Parathyroid adenoma (tissue), 2 donors: ENCODE measurements around the gene TMEM201.
"Not testable (repeated sequence)": the region's sequence is repeated elsewhere in the genome, so short reads cannot be mapped to it uniquely, and the experiment has no call there.

ENCODE experiments used
- H2AFZ ChIP-seq: fragments of 300-600 bp; sonication (generic); one replicate; pipeline ENCODE4 v1.7.0; 2017; ENCODE audit warnings: antibody characterized with exemption, mild to moderate bottlenecking
- H3K27ac ChIP-seq: fragments of 300-600 bp; sonication (generic); one replicate; pipeline ENCODE4 v1.7.0; 2017
- H3K27me3 ChIP-seq: fragments of 300-600 bp; sonication (generic); one replicate; pipeline ENCODE4 v1.7.0; 2017; ENCODE audit warnings: low read length; ENCODE audit not compliant: control insufficient read depth, insufficient read depth
- H3K36me3 ChIP-seq: fragments of 300-600 bp; sonication (generic); one replicate; pipeline ENCODE4 v1.7.0; 2017; ENCODE audit warnings: low read length; ENCODE audit not compliant: control insufficient read depth, insufficient read depth
- H3K4me1 ChIP-seq: fragments of 300-600 bp; sonication (generic); one replicate; pipeline ENCODE4 v1.7.0; 2017; ENCODE audit warnings: control low read depth
- H3K4me2 ChIP-seq: fragments of 300-600 bp; sonication (generic); one replicate; pipeline ENCODE4 v1.7.0; 2017; ENCODE audit warnings: low read length
- H3K4me3 ChIP-seq: fragments of 300-600 bp; sonication (generic); one replicate; pipeline ENCODE4 v1.7.0; 2017; ENCODE audit warnings: low read depth, low read length
- H3K79me2 ChIP-seq: fragments of 300-600 bp; sonication (generic); one replicate; pipeline ENCODE4 v1.7.0; 2017; ENCODE audit warnings: control low read depth
- H3K9ac ChIP-seq: fragments of 300-600 bp; sonication (generic); one replicate; pipeline ENCODE4 v1.7.0; 2017; ENCODE audit warnings: mild to moderate bottlenecking
- H3K9me3 ChIP-seq: fragments of 300-600 bp; sonication (generic); one replicate; pipeline ENCODE4 v1.7.0; 2017; ENCODE audit warnings: low read length; ENCODE audit not compliant: control insufficient read depth
- TF ChIP-seq, protein P1 (sequence below): fragments of 300-600 bp; sonication (generic); IDR thresholded peaks from one replicate; pipeline ENCODE4 v1.7.0; 2017; ENCODE audit warnings: antibody characterized with exemption, mild to moderate bottlenecking
- donor health status: primary hyperparathyroidism.

TMEM201 gene

DNA sequence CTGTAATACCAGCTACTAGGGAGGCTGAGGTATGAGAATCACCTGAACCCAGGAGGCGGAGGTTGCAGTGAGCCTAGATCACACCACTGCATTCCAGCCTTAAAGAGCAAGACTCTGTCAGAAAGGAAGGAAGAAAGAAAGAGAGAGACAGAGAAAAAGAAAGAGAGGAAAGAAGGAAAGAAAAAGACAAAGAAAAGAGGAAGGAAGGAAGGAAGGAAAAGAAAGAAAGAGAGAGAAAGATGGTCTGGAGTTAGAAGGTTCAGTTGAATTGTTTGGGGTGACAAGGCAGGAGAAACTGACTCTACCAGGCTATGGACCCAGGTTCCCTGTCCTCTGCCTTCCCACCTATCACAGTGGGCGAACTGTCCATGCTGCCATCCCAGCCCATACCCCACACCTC, 35.4 kb downstream of the TMEM201 start:
- Histone ChIP-seq H3K9me3 (no peaks in the 10 kb centered on the region), H3K4me3 (no peak overlapping the region), H3K4me1 (no peaks in the 10 kb centered on the region)

DNA sequence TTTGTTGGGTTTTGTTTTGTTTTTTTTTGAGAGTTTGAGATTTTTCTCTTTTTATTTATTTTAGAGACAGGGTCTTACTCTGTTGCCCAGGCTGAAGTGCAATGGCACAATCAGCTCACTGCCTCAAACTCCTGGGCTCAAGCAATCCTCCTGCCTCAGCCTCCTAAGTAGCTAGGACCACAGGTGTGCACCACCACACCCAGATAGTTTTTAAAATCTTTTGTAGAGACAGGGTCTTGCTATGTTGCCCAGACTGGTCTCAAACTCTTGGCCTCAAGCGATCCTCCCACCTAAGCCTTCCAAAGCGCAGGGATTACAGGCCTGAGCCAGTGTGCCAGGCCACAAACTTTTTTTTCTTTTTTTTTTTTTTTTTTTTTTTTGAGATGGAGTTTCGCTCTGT, 36.3 kb downstream of the TMEM201 start:
- not testable (repeated sequence) for H3K79me2 ChIP-seq, H3K4me3 ChIP-seq, H3K9me3 ChIP-seq, H3K27me3 ChIP-seq, H3K4me2 ChIP-seq, H3K27ac ChIP-seq, H3K4me1 ChIP-seq, H3K9ac ChIP-seq, H2AFZ ChIP-seq, H3K36me3 ChIP-seq

More for the DNA sequence above, 35.4 kb downstream of the TMEM201 start:
- no peaks in the 10 kb centered on the region for H3K79me2 ChIP-seq
- no peak overlapping the region for H3K27ac ChIP-seq
- H3K27me3 ChIP-seq, result no peaks in the 10 kb centered on the region
- no peak overlapping the region for H3K9ac ChIP-seq
- no peak overlapping the region for H3K4me2 ChIP-seq
- H2AFZ ChIP-seq, result no peak overlapping the region
- TF ChIP-seq, protein P1, sequence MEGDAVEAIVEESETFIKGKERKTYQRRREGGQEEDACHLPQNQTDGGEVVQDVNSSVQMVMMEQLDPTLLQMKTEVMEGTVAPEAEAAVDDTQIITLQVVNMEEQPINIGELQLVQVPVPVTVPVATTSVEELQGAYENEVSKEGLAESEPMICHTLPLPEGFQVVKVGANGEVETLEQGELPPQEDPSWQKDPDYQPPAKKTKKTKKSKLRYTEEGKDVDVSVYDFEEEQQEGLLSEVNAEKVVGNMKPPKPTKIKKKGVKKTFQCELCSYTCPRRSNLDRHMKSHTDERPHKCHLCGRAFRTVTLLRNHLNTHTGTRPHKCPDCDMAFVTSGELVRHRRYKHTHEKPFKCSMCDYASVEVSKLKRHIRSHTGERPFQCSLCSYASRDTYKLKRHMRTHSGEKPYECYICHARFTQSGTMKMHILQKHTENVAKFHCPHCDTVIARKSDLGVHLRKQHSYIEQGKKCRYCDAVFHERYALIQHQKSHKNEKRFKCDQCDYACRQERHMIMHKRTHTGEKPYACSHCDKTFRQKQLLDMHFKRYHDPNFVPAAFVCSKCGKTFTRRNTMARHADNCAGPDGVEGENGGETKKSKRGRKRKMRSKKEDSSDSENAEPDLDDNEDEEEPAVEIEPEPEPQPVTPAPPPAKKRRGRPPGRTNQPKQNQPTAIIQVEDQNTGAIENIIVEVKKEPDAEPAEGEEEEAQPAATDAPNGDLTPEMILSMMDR, result no peak
- H3K36me3 ChIP-seq, result no peaks in the 10 kb centered on the region

DNA sequence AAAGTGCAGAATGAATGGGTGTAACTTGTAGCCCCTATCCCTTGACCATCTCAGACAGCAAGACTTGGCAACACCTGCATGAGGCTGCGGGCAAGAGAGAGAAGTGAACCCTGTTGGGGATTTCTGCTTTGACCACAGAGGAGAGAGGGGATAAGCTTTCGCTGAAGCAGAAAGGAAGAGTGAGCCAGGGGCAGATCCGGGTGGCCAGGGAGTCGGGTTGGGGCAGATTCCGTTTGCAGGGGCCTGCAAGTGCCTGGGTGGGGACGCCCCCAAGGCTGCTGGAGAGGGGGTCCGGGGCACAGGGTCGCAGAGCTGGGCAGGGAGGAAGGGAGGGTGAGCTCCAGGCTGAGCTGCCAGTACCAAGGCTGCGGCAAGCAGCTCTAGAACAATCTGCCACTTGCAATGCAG, 37.5 kb downstream of the TMEM201 start:
- Histone ChIP-seq H3K4me1 (no peaks in the 10 kb centered on the region), H3K4me3 (no peak overlapping the region), H2AFZ (no peak overlapping the region), H3K27ac (no peak overlapping the region), H3K27me3 (no peaks in the 10 kb centered on the region), H3K36me3 (no peaks in the 10 kb centered on the region), H3K9me3 (no peaks in the 10 kb centered on the region), H3K9ac (no peak overlapping the region), H3K79me2 (no peaks in the 10 kb centered on the region), H3K4me2 (no peak overlapping the region)
- TF ChIP-seq, protein P1, result no peak

DNA sequence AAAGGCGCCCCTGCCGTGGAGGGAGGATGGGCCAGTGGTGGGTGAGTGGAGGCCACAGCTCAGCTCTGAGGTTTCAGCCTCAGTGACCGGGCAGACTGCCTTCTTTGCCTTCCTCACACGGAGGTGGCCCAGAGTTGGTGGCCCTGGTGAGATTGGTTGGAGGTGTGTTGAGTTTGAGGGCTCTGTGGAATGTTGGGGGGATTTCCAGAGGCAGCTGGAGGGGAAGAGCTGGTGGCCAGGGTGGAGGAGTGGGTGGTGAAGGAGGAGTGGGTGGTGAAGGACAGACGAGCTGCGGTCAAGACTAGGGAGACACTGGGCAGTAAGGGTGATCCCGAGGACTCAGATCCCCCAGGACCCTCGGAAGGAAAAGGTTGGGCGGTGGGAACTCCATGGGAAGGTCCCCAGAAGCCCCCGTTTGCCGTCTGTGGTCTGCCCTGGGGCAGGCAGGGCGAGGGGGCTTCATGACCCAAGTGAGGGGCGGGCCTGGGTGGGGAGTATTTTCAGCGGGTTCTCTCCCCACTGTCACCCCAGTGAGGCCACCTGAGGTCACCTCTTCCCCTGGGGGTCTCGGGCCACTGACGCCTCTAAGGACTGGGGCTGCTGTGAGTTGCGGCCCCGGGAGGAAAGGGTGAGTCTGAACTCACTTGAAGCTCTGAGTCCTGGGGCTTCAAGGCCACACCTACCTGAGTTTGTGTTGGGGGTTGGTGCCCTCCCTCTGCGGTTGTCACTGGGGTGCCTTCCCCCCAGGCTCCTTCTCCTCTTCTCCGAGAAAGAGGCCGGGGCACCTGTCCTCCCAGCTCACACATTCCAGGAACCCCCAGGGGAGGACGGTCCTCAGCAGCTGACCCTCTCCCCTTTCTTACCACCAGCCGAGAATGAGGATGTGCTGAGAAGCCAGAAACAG, 40.1 kb downstream of the TMEM201 start:
- Histone ChIP-seq H3K4me3 (no peak overlapping the region), H3K9ac (no peak overlapping the region), H3K4me1 (no peaks in the 10 kb centered on the region), H3K27ac (no peak overlapping the region), H3K36me3 (no peaks in the 10 kb centered on the region), H2AFZ (no peak overlapping the region), H3K4me2 (no peak overlapping the region), H3K27me3 (no peaks in the 10 kb centered on the region), H3K79me2 (no peaks in the 10 kb centered on the region), H3K9me3 (no peaks in the 10 kb centered on the region)
- TF ChIP-seq, protein P1, result no peak

DNA sequence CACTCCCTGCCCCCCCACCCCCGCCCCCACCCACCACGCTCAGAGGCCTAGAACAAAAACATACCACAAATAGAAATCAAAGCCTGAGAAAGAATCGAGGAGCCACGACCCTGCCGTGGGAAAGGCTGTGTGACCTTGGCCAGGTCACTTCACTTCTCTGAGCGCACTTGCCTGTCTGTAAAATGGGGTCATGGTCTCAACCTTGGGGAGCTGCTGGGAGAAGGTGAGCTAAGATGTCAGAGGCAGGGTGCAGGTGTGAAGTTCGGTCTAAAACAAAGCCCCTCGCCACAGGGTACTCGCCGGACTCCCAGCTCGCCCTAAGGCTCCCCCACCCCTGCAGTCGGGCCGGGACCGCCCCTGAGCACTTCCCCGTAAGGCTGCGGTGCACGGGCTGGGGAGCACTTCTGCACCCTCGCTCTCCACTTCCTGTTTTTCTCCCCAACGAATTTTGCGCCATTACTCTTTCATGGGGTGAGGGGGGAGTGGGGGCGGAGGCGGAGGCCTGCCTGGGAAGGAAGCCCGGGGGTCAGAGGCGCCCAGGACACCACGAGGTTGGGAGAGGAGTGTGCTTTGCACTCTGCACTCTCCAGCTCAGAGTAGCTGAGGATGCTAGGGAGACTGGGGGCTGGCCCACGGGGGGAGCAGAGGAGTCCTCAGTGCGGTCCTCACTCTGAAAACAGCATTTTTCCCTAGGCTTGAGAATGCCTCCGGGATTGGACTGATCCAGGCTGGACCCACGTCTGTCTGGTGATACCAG, 40.9 kb downstream of the TMEM201 start:
- TF ChIP-seq, protein P1, result no peak
- no peaks in the 10 kb centered on the region for H3K27me3 ChIP-seq
- H3K36me3 ChIP-seq, result no peaks in the 10 kb centered on the region
- no peak overlapping the region for H2AFZ ChIP-seq
- H3K4me2 ChIP-seq, result no peak overlapping the region
- H3K4me1 ChIP-seq, result no peaks in the 10 kb centered on the region
- H3K79me2 ChIP-seq, result no peaks in the 10 kb centered on the region
- no peak overlapping the region for H3K9ac ChIP-seq
- H3K4me3 ChIP-seq, result no peak overlapping the region
- no peaks in the 10 kb centered on the region for H3K9me3 ChIP-seq
- H3K27ac ChIP-seq, result no peak overlapping the region
